Mammary epithelial cell (primary cell): ENCODE data around the gene JPH4.

Experiments
- EZH2 ChIP-seq: IDR thresholded peaks from 2 replicates; pipeline ENCODE4 v1.6.1; 2012; ENCODE audit warnings: low read length, inconsistent platforms, borderline replicate concordance
- TF ChIP-seq, protein P1 (sequence below), 2 donors: IDR thresholded peaks in 1 of 2; conservative IDR thresholded peaks in 1 of 2; 2 replicates each; pipeline ENCODE4 v1.5.1; 2011 to 2012; ENCODE audit warnings: inconsistent platforms in 2 of 2, low read length in 2 of 2, mild to moderate bottlenecking in 2 of 2, control low read depth in 1 of 2, low read depth in 1 of 2; ENCODE audit not compliant: insufficient read depth in 1 of 2; ENCODE audit errors: extremely low read depth in 1 of 2

DNA sequence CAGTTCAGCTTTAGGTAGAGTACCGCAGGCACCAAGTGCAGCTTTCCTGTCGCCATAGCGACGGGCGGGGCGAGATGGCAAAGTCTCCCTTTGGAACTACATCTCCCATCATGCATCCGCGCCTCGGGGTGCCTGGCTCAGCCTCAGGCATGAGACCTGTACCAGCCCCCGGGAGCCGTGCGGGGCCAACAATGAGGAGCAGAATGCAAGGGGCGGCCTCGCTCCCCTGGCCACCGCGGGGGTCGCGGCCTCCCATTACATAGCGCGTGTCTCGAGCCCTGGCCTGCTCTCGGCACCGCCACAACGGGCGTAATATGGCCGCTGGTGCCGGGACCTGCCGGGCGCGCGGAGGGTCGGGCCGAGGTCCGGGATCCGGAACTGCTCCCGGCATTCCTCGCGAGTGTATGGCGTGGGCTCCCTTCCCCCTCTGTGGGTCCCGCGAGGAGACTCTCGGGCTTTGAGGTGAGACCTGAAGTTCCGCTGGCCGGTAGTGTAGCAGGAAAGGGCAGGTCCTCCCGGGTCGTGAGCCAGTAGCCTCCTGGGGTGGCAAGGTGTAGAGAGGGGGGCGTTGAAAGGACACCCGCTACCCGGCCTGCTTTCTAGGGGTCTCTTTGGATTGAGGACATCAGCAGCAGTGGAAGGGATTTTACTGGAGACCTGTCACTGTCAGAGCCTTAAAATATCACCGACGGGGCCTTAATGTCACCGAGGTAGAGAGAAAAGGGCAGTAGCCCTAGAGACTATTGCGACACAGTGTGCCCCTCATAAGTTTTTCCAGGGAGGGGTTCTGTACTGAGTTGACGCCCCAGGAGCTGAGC, 22.5 kb downstream of the JPH4 start, which contains the start of gene THTPA:
- TF ChIP-seq EZH2: no peak
- TF ChIP-seq, protein P1, sequence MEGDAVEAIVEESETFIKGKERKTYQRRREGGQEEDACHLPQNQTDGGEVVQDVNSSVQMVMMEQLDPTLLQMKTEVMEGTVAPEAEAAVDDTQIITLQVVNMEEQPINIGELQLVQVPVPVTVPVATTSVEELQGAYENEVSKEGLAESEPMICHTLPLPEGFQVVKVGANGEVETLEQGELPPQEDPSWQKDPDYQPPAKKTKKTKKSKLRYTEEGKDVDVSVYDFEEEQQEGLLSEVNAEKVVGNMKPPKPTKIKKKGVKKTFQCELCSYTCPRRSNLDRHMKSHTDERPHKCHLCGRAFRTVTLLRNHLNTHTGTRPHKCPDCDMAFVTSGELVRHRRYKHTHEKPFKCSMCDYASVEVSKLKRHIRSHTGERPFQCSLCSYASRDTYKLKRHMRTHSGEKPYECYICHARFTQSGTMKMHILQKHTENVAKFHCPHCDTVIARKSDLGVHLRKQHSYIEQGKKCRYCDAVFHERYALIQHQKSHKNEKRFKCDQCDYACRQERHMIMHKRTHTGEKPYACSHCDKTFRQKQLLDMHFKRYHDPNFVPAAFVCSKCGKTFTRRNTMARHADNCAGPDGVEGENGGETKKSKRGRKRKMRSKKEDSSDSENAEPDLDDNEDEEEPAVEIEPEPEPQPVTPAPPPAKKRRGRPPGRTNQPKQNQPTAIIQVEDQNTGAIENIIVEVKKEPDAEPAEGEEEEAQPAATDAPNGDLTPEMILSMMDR (conservative IDR thresholded peaks at IDR 0.05 in 1 of 2, IDR thresholded peaks at IDR 0.05 in 1 of 2; ENCODE audit: extremely low read depth in 1 of 2, insufficient read depth in 1 of 2, low read depth in 1 of 2, low read length in 2 of 2): no peak
